Lower lobe of right lung (tissue), 2 donors: ENCODE data around the gene SYT7. TPM values are rescaled to one million over a fixed set of nuclear protein-coding genes. Genes with fewer than 3 reads are reported as not detected.
A peak's percentile ranks its signal among the peaks of the same experiment; 100 is the strongest.

Experiments
- ATAC-seq, 2 donors: fragments of 200-7000 bp; cut with Tn5 transposase; one replicate each; pipeline ENCODE4 v1.9.1; 2020 to 2022; ENCODE audit warnings: mild to moderate bottlenecking in 2 of 2, moderate library complexity in 2 of 2
- DNase-seq: peaks from one replicate; pipeline ENCODE4 v3.0.0-alpha.2; 2020
- H3K27ac ChIP-seq: fragments of 200-600 bp; one replicate; pipeline ENCODE4 v1.8.0; 2022
- H3K27me3 ChIP-seq: fragments of 200-600 bp; one replicate; pipeline ENCODE4 v1.8.0; 2022; ENCODE audit warnings: low read depth
- H3K36me3 ChIP-seq: fragments of 200-600 bp; one replicate; pipeline ENCODE4 v1.8.0; 2022; ENCODE audit warnings: mild to moderate bottlenecking
- H3K4me1 ChIP-seq: fragments of 200-600 bp; one replicate; pipeline ENCODE4 v1.8.0; 2022
- H3K4me3 ChIP-seq: fragments of 200-600 bp; one replicate; pipeline ENCODE4 v1.8.0; 2022; ENCODE audit warnings: mild to moderate bottlenecking
- H3K9me3 ChIP-seq: fragments of 200-600 bp; one replicate; pipeline ENCODE4 v1.8.0; 2022
- intact Hi-C: fragments of 100-400 bp; cut with DNase I; formaldehyde crosslinking; loops from one replicate; pipeline ENCODE4 v1.11.0; 2022
- total RNA-seq: library from RNA; stranded (reverse); fragmentation: NEBNext Ultra II Directional; extraction: Animal tissue kit (Norgen Biotek cat#: 25700); gene quantifications from one replicate; pipeline ENCODE4 v1.2.1, GENCODE V29; 2021
- TF ChIP-seq, protein P1 (sequence below): fragments of 200-600 bp; IDR thresholded peaks from one replicate; pipeline ENCODE4 v1.8.0; 2022; ENCODE audit warnings: antibody characterized with exemption, mild to moderate bottlenecking
- donor health status: DM: no; HTN: yes; CAD: no; lungs with severe emphysema.

SYT7 gene
- total RNA-seq, 1 donor from 2014 or later, result 3.8 TPM

DNA sequence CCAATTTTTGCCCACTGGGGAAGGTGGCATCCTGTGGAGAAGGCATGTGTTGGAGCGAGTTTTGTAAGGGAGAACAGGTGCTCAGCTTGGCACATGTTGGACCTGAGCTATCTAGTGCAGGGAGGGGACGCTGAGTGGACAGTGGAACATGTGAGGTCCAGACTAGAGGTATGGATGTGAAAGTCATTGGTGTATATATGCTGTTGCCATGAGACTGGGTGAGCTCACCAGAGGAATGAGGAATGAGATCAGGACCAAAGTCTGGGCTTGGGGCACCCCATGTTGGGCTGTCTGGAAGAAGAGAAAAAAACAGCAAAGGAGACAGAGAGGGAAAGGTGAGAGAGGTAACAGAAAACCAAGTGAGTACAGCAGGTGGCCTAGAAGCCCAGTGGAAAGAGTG is 12.3 kb upstream of the SYT7 start:
- no peak overlapping the region for H3K4me3 ChIP-seq
- DNase-seq, result no peak
- H3K27ac ChIP-seq, result no peak overlapping the region
- no peak for ATAC-seq
- intact Hi-C loops, result no loop called here
- H3K4me1 ChIP-seq, result peaks cover 28% of the 10 kb centered on the region
- no peaks in the 10 kb centered on the region for H3K27me3 ChIP-seq
- TF ChIP-seq, protein P1, sequence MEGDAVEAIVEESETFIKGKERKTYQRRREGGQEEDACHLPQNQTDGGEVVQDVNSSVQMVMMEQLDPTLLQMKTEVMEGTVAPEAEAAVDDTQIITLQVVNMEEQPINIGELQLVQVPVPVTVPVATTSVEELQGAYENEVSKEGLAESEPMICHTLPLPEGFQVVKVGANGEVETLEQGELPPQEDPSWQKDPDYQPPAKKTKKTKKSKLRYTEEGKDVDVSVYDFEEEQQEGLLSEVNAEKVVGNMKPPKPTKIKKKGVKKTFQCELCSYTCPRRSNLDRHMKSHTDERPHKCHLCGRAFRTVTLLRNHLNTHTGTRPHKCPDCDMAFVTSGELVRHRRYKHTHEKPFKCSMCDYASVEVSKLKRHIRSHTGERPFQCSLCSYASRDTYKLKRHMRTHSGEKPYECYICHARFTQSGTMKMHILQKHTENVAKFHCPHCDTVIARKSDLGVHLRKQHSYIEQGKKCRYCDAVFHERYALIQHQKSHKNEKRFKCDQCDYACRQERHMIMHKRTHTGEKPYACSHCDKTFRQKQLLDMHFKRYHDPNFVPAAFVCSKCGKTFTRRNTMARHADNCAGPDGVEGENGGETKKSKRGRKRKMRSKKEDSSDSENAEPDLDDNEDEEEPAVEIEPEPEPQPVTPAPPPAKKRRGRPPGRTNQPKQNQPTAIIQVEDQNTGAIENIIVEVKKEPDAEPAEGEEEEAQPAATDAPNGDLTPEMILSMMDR, result no peak
- H3K9me3 ChIP-seq, result no peaks in the 10 kb centered on the region
- no peaks in the 10 kb centered on the region for H3K36me3 ChIP-seq

DNA sequence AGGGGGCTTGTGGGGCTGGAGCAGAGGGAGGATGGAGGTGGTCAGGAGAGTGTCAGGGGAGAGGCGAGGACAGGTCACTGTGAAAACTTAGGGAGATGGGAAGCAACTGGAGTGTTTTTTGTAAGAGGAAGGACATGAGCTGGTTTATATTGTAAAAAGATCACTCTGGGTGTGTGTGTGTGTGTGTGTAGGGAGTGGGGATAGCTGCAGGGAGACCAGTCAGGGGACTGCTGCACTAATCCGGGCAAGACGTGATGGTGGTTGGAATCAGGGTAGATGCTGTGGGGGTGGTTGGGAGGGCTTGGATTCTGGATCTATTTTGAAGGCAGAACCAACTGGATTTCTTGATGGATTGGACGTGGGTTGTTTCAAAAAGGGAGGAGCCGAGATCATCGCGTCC is 11.3 kb upstream of the SYT7 start:
- Histone ChIP-seq H3K27me3 (peaks cover 2% of the 10 kb centered on the region), H3K36me3 (no peaks in the 10 kb centered on the region), H3K9me3 (no peaks in the 10 kb centered on the region), H3K4me3 (no peak overlapping the region), H3K4me1 (peaks cover 38% of the 10 kb centered on the region), H3K27ac (no peak overlapping the region)
- intact Hi-C loops, result no loop called here
- TF ChIP-seq, protein P1, result no peak
- no peak for DNase-seq
- no peak for ATAC-seq

DNA sequence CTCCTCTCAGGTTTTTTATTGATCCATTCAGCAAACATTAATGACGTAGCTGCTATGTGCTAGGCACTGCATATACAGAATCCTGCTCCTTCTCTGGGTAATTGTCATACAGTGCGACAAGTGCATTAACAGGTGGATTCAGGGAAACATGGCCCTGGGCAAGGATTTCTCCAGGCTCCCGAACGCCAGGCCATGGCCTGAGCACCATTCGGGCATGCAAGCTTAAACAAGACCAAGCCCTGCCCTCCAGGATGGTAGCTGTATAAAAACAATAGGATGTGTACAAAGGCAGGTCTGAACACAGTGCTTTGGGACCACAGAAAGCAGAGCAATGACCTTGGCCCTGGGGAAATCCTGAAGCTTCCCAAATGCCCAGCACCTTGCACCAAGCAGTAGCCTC is 9.1 kb upstream of the SYT7 start:
- Histone ChIP-seq H3K4me1 (peaks cover 31% of the 10 kb centered on the region), H3K27me3 (peaks cover 8% of the 10 kb centered on the region), H3K9me3 (no peaks in the 10 kb centered on the region), H3K4me3 (no peak overlapping the region), H3K27ac (no peak overlapping the region), H3K36me3 (no peaks in the 10 kb centered on the region)
- intact Hi-C loops, result no loop called here
- DNase-seq (no peak), ATAC-seq (no peak)
- TF ChIP-seq, protein P1, result no peak

DNA sequence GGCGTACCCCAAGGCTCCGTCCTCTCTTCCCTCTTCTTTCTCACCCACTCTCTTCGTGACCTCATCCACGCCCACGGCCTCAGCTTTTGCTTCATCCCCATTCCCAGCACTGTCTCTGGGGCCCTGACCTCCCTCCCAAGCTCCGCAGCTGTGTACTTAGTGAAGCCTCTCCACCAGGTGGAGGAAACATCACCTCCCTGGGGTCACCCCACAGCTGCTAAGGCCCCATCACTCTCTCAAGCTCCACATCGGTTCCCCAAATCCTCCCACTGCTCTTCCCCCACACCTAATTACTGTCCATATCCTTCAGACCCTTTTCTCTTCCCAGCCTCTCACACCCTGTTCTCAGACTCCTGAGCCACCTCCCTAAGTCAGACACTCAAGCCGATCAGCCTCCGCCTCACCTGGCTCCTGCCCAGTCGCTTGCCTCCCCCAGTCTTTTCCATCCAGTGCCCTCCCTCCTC is 7.9 kb upstream of the SYT7 start:
- ATAC-seq (peak; percentile 2 to 37), DNase-seq (peak; percentile 71)
- Histone ChIP-seq H3K4me1 (peaks cover 23% of the 10 kb centered on the region), H3K9me3 (no peaks in the 10 kb centered on the region), H3K4me3 (peak overlapping the region; percentile 63), H3K27me3 (peaks cover 8% of the 10 kb centered on the region), H3K36me3 (no peaks in the 10 kb centered on the region), H3K27ac (no peak overlapping the region)
- intact Hi-C loops, result no loop called here
- TF ChIP-seq, protein P1, result no peak

DNA sequence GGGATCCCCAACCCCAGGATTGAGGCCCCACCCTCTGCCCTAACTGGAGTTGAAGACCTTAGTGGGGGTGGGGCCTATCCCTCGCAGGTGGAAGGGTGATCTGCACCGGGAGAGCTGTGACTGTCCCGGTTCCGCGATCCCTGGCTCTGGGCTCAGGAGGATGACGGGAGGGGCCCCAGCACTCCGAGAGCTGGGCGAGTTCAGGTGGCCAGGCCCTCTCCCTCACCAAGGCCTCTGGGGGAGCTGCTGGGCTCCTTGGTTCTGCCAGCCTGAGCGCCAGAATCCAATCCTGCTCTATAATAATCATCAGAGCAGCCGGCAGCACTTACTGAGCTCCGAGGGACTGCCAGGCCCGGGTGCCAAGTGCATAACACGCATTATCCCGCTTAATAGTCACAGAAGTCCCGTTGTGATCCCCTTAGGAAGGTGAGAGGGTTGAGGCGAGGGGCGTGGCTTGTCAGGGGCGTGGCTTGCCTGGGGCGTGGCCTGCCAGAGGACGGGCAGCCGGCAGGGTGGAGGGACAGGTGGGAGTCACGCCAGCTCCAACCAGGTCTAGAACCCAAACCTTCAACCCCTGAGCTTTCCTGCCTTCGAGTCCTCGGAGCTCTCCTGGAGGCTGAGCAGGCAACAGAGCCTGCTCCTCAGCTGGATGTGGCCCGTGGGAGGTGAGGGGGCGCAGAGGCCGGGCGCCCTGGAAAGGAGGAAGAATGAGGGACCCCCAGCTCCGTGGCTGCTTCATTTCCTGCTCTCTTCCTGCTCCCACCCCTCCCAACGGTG is 7.3 kb upstream of the SYT7 start:
- H3K27me3 ChIP-seq, result peaks cover 8% of the 10 kb centered on the region
- H3K27ac ChIP-seq, result peak overlapping the region; percentile 67
- H3K4me3 ChIP-seq, result peak overlapping the region; percentile 63
- peak; percentile 72 for DNase-seq
- H3K36me3 ChIP-seq, result no peaks in the 10 kb centered on the region
- ATAC-seq, result peak; percentile 77 to 85
- TF ChIP-seq, protein P1, result peak; percentile 29
- intact Hi-C loops, result no loop called here
- H3K9me3 ChIP-seq, result no peaks in the 10 kb centered on the region
- H3K4me1 ChIP-seq, result peaks cover 23% of the 10 kb centered on the region
